ENCODE data around the gene STARD3. TPM values are rescaled to one million over a fixed set of nuclear protein-coding genes. Genes with fewer than 3 reads are reported as not detected.
"Not testable (repeated sequence)": the region's sequence is repeated elsewhere in the genome, so short reads cannot be mapped to it uniquely, and the experiment has no call there.

Gene STARD3
- polyA plus RNA-seq (2012; ENCODE audit: low read depth, missing spikeins): 28.1 TPM

DNA sequence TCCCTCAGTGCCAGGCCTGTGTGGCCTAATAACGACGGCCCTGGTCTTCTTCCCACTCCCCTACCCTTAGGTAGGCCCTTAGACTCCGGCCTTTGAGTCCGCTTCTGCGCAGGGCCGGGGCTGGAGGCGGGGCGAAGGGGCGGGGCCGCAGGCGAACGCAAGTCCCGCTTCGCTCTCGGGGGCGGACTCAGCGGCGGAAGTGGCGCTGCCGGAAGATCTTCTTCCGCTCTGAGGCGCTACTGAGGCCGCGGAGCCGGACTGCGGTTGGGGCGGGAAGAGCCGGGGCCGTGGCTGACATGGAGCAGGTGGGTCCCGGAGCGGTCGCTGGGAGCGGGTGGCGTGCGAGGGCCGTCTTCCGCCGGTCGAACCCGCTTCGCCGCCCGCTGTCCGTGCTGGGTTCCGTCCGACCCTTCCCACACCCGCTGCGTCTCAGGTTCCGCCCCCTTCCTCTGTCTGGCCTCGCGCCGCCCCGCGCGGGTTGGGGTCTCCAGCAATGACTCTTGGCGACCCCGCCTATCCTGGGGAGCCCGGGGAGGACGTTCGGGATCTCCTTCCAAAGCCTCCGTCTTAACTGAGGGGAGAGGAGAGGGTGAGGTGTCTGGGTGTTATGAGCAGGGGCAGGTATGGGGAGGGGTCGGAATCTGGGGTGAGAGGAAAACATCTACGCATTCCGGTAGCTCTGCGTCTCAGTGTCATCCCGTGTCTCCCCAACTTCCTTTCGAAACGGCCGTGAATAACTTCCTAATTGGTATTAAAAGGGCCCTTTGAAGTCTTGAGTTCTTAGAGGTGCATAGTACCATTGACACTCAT, at the start of gene STARD3:
STARD3 (plus strand) TSS at position 218 of the 810 bp plus-strand sequence. CDS start 16,388 bp downstream, outside the sequence.
- TF ChIP-seq PAX5 (IDR thresholded peaks at IDR 0.05; ENCODE audit: insufficient read depth, low read length, severe bottlenecking) (no peak), POLR2AphosphoS5 (IDR thresholded peaks at IDR 0.05; ENCODE audit: low read depth, low read length) (peak; percentile 79; the same call in 1 of the 2 replicates), POLR2A (IDR thresholded peaks at IDR 0.05; ENCODE audit: low read depth, low read length) (peak; percentile 72), TAF1 (IDR thresholded peaks at IDR 0.05; ENCODE audit: low read depth, low read length) (peak; percentile 77), POU2F2 (IDR thresholded peaks at IDR 0.05; ENCODE audit: low read depth, low read length) (no peak), SPI1 (IDR thresholded peaks at IDR 0.05; ENCODE audit: low read depth, low read length) (peak; percentile 22; the same call in 1 of the 2 replicates)
- FAIRE-seq (peak; percentile 98), DNase-seq (ENCODE audit: insufficient read length, low spot score) (peak; percentile 98)

DNA sequence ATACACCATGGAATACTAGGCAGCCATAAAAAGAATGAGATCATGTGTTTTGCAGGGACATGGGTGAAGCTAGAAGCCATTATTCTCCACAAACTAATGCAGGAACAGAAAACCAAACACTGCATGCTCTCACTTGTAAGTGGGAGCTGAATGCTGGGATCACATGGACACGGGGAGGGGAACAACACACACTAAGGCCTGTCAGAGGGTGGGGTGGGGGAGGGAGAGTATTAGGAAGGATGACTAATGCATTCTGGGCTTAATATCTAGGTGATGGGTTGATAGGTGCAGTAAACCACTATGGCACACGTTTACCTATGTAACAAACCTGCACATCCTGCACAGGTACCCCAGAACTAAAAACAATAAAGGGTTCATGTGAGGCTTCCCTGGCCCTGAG, 46.8 kb upstream of the STARD3 start:
- not testable (repeated sequence) for DNase-seq (ENCODE audit: insufficient read length, low spot score); FAIRE-seq

DNA sequence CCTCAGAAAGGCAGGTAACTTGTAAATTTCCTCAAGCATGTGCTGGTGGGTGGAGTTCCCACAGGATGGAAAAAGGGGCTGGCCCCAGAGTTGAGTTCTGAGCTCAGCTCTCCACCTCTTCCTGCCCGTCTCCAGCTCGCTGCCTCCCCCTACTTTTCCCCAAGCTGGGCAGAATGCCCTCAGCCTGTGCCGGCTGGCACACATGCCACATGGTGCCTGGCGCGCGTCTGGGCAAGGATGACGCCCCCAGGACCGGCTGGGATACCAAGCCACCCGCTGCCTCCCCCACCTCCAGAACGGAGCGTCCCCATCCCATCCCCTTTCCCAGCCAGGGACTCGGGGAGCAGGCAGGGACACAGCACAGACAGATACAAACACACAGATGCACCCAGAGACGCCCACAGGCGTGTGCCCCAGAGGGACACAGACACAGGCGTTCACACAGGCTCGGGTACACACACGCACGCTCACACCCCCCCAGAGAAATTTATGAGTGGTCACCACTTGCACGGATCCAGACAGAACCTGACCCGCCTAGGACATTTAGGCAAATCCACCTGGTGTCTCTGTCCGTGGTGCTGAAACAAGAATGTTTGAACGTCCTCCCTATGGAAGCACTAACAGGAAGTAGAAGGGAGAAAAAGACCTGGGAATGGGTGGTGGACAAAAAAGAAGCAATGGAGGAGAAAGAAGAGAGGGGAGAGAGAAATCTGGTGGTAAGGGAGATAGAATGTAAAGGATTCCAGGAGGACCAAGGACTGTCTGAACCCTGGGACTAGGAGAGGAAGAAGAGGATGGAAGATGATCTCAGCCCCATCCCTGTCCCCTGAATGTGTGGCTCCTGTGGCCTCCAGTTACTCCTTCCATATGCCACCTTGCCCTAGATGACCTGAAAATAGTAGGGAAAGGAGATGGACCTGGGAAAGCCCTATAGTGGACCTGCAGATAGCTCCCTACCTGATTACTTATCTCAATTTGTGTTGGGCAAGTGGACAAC, 44.7 kb upstream of the STARD3 start:
- no peak for DNase-seq (ENCODE audit: insufficient read length, low spot score)
- no peak for FAIRE-seq
- TF ChIP-seq SPI1 (IDR thresholded peaks at IDR 0.05; ENCODE audit: low read depth, low read length): no peak
- TF ChIP-seq TAF1 (IDR thresholded peaks at IDR 0.05; ENCODE audit: low read depth, low read length): no peak
- no peak for TF ChIP-seq POLR2A (IDR thresholded peaks at IDR 0.05; ENCODE audit: low read depth, low read length)
- no peak for TF ChIP-seq PAX5 (IDR thresholded peaks at IDR 0.05; ENCODE audit: insufficient read depth, low read length, severe bottlenecking)
- TF ChIP-seq POLR2AphosphoS5 (IDR thresholded peaks at IDR 0.05; ENCODE audit: low read depth, low read length): no peak
- no peak for TF ChIP-seq POU2F2 (IDR thresholded peaks at IDR 0.05; ENCODE audit: low read depth, low read length)

- TF ChIP-seq POU2F2 (IDR thresholded peaks at IDR 0.05; ENCODE audit: low read depth, low read length) (no peak), SPI1 (IDR thresholded peaks at IDR 0.05; ENCODE audit: low read depth, low read length) (no peak), TAF1 (IDR thresholded peaks at IDR 0.05; ENCODE audit: low read depth, low read length) (no peak), POLR2A (IDR thresholded peaks at IDR 0.05; ENCODE audit: low read depth, low read length) (no peak), PAX5 (IDR thresholded peaks at IDR 0.05; ENCODE audit: insufficient read depth, low read length, severe bottlenecking) (no peak), POLR2AphosphoS5 (IDR thresholded peaks at IDR 0.05; ENCODE audit: low read depth, low read length) (no peak)
- DNase-seq (ENCODE audit: insufficient read length, low spot score) (no peak), FAIRE-seq (no peak)
Measured at GRCh38 chr17:39593371-39593770, 43.6 kb upstream of the STARD3 start.

GRCh38 chr17:39595294-39595693, 41.6 kb upstream of the STARD3 start:
- FAIRE-seq: no peak
- DNase-seq (ENCODE audit: insufficient read length, low spot score): no peak
- no peak for TF ChIP-seq TAF1 (IDR thresholded peaks at IDR 0.05; ENCODE audit: low read depth, low read length)
- no peak for TF ChIP-seq POLR2A (IDR thresholded peaks at IDR 0.05; ENCODE audit: low read depth, low read length)
- no peak for TF ChIP-seq PAX5 (IDR thresholded peaks at IDR 0.05; ENCODE audit: insufficient read depth, low read length, severe bottlenecking)
- TF ChIP-seq POU2F2 (IDR thresholded peaks at IDR 0.05; ENCODE audit: low read depth, low read length): no peak
- TF ChIP-seq SPI1 (IDR thresholded peaks at IDR 0.05; ENCODE audit: low read depth, low read length): no peak
- TF ChIP-seq POLR2AphosphoS5 (IDR thresholded peaks at IDR 0.05; ENCODE audit: low read depth, low read length): no peak

DNA sequence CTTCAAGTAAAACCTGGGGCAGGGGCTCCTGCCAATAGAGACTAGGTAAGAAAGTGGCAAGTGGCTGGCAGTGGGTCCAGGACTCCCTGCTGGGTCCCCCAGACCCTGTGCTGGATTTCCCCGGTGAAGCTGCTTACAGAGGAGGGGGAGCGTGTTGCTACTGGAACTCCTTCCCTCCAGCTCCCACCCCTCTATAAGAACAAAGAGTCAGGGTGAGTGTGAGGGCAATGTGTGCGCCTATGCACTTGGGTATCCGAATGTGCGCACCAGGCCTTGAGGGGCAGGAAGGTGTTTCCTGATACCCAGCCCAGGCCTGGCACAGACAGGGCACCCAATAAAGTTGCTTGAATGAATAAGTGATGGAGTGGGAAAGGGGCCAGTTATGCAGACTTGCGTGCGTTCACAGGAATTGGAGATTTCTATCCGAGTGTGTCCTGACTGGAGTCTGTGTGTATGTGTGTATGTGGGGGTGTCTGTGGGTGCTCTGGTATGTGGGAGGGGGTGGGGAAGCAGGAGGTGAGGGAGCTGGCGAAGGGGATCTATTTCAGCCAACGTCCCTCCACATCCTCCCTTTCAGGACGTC, 40.9 kb upstream of the STARD3 start:
- TF ChIP-seq SPI1 (IDR thresholded peaks at IDR 0.05; ENCODE audit: low read depth, low read length) (no peak), POLR2A (IDR thresholded peaks at IDR 0.05; ENCODE audit: low read depth, low read length) (no peak), POLR2AphosphoS5 (IDR thresholded peaks at IDR 0.05; ENCODE audit: low read depth, low read length) (no peak)
- DNase-seq (ENCODE audit: insufficient read length, low spot score): no peak
- FAIRE-seq: no peak

- TF ChIP-seq SPI1 (IDR thresholded peaks at IDR 0.05; ENCODE audit: low read depth, low read length): no peak
- no peak for TF ChIP-seq TAF1 (IDR thresholded peaks at IDR 0.05; ENCODE audit: low read depth, low read length)
- no peak for TF ChIP-seq POLR2AphosphoS5 (IDR thresholded peaks at IDR 0.05; ENCODE audit: low read depth, low read length)
- DNase-seq (ENCODE audit: insufficient read length, low spot score) (no peak), FAIRE-seq (no peak)
Measured at GRCh38 chr17:39596543-39597267, 40.2 kb upstream of the STARD3 start.

- TF ChIP-seq TAF1 (IDR thresholded peaks at IDR 0.05; ENCODE audit: low read depth, low read length) (no peak), POU2F2 (IDR thresholded peaks at IDR 0.05; ENCODE audit: low read depth, low read length) (no peak), PAX5 (IDR thresholded peaks at IDR 0.05; ENCODE audit: insufficient read depth, low read length, severe bottlenecking) (no peak), SPI1 (IDR thresholded peaks at IDR 0.05; ENCODE audit: low read depth, low read length) (no peak), POLR2A (IDR thresholded peaks at IDR 0.05; ENCODE audit: low read depth, low read length) (no peak), POLR2AphosphoS5 (IDR thresholded peaks at IDR 0.05; ENCODE audit: low read depth, low read length) (no peak)
- FAIRE-seq: no peak
- DNase-seq (ENCODE audit: insufficient read length, low spot score): no peak
Measured at GRCh38 chr17:39597372-39598046, 39.4 kb upstream of the STARD3 start.
